GM21515 (cell line): Measurements from ENCODE around the gene CT45A2.
"Not testable (repeated sequence)": the region's sequence is repeated elsewhere in the genome, so short reads cannot be mapped to it uniquely, and the experiment has no call there.

Experiments used
- ATAC-seq: cut with Tn5 transposase; IDR thresholded peaks from one replicate; pipeline ENCODE4 v1.9.1; 2021; ENCODE audit not compliant: unreplicated experiment

Gene CT45A2, protein sequence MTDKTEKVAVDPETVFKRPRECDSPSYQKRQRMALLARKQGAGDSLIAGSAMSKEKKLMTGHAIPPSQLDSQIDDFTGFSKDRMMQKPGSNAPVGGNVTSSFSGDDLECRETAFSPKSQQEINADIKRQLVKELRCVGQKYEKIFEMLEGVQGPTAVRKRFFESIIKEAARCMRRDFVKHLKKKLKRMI

DNA sequence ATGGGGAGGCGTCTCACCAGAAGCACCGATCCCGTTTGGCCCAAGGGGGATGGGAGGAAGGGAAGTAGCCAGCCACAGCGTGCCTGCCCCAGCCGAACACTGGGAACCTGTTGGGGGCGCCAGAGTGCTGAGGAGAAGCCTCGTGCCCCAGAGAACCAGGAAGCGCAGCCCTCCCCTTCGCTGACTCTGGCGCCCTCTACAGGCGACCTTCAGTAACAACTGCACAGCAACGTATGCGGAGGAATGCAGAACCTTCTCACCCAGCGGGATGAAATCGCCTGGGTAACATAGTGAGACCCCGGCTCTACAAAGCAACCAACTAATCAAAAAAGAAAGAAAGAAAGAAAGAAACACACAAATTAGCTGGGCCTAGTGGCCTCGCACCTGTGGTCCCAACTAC lies at the start of gene CT45A2:
Gene CT45A2, minus strand, starts transcription at position 101 of the 400 bp plus-strand sequence. CDS start 3,747 bp downstream, outside the sequence.
- ATAC-seq, result not testable (repeated sequence)

- ATAC-seq, result not testable (repeated sequence)
These were observed 34.6 kb upstream of the CT45A2 start, which contains the start of gene CT45A8 for GRCh38 chrX:135854438-135854837. TSS of gene CT45A8 (minus strand) at chrX:135854538. CDS start at chrX:135850783, 3,755 bp downstream.

DNA sequence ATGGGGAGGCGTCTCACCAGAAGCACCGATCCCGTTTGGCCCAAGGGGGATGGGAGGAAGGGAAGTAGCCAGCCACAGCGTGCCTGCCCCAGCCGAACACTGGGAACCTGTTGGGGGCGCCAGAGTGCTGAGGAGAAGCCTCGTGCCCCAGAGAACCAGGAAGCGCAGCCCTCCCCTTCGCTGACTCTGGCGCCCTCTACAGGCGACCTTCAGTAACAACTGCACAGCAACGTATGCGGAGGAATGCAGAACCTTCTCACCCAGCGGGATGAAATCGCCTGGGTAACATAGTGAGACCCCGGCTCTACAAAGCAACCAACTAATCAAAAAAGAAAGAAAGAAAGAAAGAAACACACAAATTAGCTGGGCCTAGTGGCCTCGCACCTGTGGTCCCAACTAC lies 17.4 kb upstream of the CT45A2 start, which contains the start of gene CT45A7:
Gene CT45A7, minus strand, starts transcription at position 101 of the 400 bp plus-strand sequence. CDS start 3,747 bp downstream, outside the sequence.
- ATAC-seq, result not testable (repeated sequence)

DNA sequence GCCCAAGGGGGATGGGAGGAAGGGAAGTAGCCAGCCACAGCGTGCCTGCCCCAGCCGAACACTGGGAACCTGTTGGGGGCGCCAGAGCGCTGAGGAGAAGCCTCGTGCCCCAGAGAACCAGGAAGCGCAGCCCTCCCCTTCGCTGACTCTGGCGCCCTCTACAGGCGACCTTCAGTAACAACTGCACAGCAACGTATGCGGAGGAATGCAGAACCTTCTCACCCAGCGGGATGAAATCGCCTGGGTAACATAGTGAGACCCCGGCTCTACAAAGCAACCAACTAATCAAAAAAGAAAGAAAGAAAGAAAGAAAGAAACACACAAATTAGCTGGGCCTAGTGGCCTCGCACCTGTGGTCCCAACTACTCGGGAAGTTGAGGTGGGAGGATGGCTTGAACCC lies 17.1 kb downstream of the CT45A2 start, which contains the start of gene CT45A6:
Gene CT45A6, minus strand, starts transcription at position 101 of the 400 bp plus-strand sequence. CDS start 3,794 bp downstream, outside the sequence.
- not testable (repeated sequence) for ATAC-seq

GRCh38 chrX:135785403-135785802 lies 34.4 kb downstream of the CT45A2 start, which contains the start of gene CT45A5:
TSS of gene CT45A5 (minus strand) at chrX:135785503. CDS start at chrX:135781729, 3,774 bp downstream.
- not testable (repeated sequence) for ATAC-seq

- ATAC-seq, result not testable (repeated sequence)
These were observed 51.7 kb downstream of the CT45A2 start, which contains the start of gene CT45A3 for GRCh38 chrX:135768091-135768490. TSS of gene CT45A3 (minus strand) at chrX:135768191. CDS start at chrX:135764444, 3,747 bp downstream.
